ENCODE results near the gene GNG4. TPM values are rescaled to one million over a fixed set of nuclear protein-coding genes. Genes with fewer than 3 reads are reported as not detected.
"Not testable (repeated sequence)": the region's sequence is repeated elsewhere in the genome, so short reads cannot be mapped to it uniquely, and the experiment has no call there.

Gene GNG4
- polyA plus RNA-seq, 3 donors, result 3.1 to 4.0 (median 3.3) TPM

GRCh38 chr1:235545292-235545930 is 104.2 kb downstream of the GNG4 start:
- peak; percentile 36 for DNase-seq

DNA sequence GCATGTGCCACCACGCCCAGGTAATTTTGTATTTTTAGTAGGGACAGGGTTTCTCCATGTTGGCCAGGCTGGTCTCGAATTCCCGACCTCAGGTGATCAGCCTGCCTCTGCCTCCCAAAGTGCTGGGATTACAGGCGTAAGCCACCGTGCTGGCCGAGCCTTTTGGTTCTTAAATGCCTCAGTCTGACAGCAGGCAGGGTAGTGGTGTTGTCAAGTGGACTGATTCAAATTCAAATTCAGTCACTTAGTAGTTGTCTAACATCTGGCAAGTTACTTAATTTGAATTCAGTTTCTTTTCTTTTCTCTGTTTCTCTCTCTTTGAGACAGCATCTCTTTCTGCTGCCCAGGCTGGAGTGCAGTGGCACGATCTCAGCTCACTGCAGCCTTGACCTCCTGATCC is 106.7 kb downstream of the GNG4 start:
- DNase-seq, result not testable (repeated sequence)

DNA sequence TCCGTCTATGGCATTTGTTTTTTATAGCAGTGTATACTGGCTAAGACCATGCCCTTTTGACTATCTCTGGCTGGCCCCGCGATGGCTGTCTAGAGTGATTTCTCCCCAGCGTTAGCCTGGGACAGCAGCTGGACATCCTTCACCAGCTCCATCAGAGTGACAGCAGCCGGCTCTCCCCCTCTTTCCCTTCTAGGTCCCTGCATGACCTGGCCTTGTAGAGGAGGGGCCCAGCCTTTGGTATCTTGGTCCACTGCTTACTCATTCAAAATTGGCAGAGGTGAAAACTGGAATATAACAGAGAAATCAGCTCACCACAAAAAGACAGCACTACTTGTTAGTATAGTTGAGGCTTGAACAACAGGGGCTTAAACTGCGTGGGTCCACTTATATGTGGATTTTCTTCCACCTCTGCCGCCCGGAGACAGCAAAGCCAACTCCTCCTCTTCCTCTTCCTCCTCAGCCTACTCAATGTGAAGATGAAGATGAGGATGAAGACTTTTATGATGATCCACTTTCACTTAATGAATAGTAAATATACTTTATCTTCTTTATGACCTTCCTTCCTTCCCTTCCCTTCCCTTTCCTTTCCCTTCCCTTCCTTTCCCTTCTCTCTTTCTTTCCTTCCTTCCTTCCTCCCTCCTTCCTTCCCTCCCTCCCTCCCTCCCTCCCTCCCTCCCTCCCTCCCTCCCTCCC is 116.0 kb downstream of the GNG4 start:
- DNase-seq, result no peak

GRCh38 chr1:235532360-235532759 is 117.2 kb downstream of the GNG4 start:
- DNase-seq, result no peak

DNA sequence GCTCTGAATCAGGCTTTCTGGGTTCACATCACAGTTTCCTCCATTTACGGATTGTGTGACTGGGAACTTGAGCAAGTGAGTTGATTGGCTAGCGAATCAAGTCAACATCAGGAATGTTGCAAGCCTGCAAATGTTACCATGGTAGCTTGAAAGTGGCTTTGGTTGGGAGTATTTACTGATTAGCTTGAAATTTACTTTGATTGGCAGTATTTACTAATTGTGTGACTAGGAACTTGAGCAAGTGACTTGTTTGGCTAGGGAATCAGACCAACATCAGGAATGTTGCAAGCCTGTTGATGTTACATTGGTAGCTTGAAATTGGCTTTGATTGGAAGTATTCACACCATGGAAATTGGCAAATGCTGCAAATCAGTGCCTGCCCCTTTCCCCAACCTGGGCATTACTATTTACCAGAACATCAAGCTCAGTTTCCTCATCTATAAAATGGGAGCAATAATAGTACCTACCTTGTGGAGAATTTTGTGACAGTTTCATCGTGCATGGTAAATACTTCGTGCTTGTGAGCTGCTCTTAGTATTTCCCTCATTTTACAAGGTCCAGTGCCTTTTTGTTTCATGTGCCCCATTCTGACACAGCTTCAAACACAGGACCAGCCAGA is 122.3 kb downstream of the GNG4 start:
- DNase-seq, result no peak

DNA sequence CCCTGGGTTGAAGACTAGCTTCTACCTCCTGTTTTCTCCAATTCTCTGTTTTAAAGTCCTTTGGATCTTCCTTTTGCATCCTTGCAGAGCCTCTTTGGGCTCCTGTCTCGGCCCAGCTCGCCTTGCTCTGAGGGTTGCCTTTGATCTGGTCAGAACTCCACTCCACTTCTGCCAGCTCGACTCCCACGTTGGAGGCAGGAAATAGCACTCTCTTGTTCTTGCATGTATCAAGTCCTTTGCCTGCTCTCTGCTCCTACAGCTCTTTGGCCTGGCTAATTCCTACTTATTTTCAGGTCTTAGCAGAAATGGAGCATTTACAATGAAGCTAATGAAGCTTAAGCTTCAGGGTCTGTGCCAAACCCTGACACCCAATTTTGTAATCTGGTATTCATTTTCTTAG is 124.3 kb downstream of the GNG4 start:
- DNase-seq, result no peak

DNA sequence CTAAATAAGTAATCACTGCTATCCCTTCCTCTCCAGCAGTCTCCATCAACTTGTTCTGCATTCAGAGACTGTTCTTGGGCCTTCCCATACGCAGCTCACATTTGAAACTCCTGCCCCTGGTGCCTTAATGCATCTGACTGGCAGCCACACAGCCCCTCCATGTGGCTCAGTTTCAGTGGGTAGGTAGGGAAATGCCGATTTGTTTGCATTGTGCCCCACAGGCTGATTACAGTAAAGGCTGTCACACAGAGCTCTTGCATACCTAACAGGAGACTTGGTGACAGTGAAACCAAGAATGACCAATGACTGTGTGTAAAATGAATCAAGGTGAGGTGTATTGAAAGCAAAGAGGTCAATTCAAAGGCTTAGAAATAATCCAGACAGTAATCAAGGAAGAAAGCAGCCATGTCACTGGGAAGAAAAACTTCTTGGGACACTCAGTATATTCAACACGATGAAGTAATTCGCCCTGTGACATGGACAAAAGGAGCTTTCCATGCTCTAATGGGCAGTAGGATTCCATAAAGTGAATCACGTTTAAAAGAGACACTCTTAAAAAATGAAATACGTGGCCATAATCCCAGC is 132.6 kb downstream of the GNG4 start:
- no peak for DNase-seq

DNA sequence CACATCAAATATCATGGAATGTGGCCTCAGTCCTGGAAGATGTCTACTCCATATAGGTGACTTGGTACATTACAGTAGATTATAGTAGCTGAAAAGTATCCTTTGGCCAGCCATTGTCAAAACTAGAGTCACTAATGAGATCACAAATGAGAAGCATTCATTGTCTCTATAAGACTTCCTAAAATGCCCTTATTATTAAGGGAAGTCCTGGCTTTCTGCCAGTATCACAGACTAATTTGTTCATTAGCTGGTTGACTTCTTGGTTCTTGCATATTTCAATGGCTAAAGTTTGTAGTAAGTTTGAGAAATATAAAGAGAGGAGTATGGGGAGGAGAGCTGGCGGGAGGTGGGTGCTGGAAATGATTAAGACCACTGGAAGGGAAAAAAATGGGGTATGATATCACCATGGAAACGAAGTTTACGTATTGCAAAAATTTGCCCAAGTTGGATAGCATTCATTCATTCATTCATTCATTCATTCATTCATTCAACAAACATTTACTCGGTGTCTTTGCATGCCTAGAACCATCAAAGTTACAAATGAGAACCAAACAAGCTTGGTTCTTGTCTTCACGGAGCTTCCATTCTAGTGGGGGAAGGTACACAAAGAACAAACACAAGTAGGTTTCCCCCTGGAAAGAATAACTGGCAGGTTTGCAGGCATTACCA is 133.6 kb downstream of the GNG4 start:
- DNase-seq, result no peak

GRCh38 chr1:235513495-235514366 is 135.9 kb downstream of the GNG4 start:
- peak; percentile 77 for DNase-seq

DNA sequence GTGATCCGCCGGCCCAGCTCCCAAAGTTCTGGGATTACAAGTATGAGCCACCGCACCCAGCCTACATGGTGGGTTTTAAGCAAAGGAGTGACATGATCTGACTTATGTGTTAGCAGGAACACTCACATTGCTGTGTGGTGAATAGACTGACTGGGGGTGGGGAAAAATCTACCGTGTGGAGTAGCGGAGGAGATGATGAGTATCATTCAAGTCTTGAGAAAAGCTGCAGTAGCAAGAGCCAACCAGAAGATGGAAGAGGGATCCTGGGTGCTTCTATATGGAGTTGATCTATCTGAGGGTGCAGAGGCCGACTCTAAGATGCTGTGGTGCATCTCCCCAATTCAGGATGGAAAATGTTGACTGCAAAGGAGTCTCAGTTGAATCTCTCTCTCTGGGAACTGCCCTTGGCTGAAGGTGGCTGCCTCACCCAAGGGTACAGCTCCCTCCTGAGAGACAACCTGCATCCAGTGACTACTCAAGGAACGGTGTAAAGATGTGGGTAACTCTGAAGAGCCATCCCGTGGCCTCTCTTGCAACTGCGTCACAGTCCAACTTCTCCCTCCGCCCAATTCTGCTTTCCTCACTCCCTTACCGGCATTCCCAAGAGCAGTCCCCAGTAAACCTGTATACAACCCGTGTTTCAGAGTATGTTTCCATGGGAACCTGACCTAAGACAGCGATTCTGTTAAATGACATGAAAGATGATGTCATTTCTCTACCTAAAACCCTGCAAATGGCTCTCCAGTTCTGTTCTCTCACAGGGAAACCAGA is 137.9 kb downstream of the GNG4 start:
- DNase-seq, result no peak

DNA sequence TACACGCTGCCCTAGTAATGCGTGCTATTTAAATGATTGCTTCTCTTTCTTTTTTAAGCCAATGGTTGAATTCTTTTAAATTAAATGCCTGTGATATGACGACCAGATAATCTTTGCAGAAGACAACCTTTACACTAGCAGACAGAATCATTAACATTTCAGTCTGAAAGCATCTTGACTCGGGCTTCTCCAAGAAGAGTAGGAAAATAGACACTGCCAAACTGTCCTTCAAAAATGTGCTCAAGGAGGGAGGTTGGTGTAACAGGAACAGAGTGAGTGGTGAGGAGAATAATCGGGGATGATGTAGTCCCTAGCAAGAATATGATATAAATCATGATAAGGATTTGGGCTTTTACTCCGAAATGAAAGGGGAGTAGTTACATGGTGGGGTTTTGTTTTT is 138.8 kb downstream of the GNG4 start:
- DNase-seq, result no peak

DNA sequence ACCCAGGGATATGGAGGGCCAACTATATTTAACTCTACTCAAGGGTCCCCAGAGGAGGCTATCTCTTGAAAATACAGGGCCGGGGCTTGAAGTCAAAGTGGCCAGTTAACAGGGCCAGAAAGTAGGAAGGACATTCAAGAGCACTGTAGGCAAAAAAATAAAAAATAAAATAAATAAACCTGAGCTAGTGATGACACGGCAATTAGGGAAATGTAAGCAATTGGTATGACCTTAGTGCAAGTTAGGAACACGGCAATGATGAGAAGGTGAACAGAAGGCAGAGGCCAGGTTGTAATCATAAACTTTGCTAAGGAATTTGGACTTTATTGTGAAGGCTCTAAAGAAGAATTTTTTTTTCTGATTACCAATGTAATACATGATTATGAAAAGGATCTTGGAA is 142.0 kb downstream of the GNG4 start:
- DNase-seq, result no peak

- DNase-seq, result peak; percentile 99
These were observed 144.9 kb downstream of the GNG4 start for GRCh38 chr1:235504494-235505222.

GRCh38 chr1:235504122-235504493 is 145.5 kb downstream of the GNG4 start, which contains the start of gene B3GALNT2:
Gene B3GALNT2 (minus strand): TSS chr1:235504452. CDS start chr1:235504252, 200 bp downstream.
- no peak for DNase-seq

DNA sequence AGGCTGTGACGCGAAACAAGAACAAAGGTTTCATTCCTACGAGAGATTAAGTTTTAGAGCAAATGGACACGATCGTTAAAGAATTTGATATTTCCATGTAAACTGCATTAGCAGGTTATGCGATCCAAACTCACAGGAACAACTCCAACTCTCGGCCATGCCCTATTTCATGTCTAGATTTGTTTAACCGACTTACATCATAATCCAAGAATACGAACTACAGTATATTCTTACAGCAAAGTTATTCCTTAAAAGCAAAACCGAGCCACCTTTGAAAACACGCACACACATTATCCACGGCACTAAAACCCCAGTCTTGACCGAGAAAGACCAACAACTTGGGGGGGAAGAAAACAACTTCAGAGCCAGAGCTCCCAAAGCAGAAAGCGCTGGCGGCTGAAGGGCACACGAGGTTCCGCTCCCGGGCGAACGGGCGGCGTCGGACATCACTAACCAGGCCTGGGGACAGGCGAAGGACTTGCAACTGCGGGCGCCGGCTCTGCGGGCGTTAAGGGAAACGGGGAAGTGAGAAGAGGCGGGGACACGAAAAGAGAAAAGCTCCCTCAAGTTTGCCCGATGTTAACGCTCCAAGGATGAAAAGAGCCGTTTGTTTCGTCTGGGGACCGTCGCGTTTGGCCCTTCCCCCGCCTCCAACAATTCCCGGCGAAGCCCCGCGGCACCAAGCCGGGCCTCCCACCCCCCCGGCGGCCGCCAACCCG is 146.0 kb downstream of the GNG4 start:
- DNase-seq, result peak; percentile 53

DNA sequence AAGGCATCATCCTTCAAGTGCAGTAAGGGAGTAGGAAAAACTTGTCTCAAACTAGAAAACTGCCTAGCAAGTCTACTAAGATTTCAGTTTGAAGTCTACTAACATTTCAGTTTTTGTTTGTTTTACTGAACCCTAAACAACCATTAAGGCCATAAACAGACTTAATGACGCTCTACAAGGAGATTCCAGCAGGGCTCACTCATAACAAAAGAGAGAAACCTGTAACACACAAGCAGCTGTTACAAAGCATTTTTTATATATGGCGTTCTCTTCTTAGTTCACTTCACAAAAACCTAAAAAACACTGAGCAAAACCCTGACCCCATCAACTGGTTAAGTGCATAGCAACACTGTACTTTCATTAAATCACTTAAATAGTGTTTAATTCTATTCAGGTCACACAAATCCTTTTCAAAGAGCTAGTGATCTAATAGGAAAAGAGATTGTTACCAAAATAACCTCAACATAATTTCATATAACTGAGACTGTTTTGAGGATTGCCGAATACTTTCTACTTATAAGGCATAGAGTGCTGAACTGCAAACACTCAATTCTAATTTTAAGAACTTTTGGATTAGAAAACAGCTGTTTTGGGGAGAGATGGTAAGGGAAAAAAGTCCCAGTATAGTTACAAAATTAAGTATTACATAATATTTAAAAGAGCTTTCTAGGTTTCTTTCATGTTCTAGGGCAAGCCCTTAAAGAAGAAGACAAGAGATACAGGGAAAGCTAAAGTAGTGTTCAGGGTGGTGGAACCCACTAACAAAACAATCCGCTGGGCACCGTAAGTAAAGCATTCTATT is 146.8 kb downstream of the GNG4 start:
- peak; percentile 67 for DNase-seq

DNA sequence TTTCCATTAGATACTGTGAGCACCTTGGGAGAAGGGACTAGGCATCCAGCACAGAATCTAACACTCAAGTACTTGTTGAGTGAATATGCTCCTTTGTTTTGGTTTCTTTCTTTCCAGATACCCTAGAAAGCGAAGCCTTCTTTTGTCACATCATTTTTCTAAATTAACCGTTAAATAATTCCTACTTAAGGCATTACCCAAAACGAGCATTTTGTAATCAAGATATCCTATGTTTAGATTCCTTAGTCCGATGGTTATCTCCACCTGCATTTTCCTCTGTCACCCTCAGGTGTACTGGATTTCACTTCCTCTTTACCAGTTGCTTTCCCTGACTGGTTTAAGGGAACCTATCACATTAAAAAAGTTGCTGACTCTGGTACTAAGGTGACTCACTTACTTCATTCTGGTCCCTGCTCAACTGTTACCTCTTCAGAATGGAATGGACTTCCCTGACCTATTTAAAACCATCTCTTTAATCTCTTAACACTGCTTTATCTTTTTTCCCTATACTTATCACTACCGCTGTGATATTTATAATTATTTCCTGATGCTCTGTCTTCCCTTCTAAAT is 148.5 kb downstream of the GNG4 start:
- DNase-seq, result no peak

Data from renal pelvis (tissue), 4 donors.